CD4-positive, alpha-beta T cell treated with Interleukin-6 for 4 hours (primary cell): Measurements from ENCODE around the gene APOO.
"Not testable (repeated sequence)": the region's sequence is repeated elsewhere in the genome, so short reads cannot be mapped to it uniquely, and the experiment has no call there.

Source experiments
- DNase-seq: peaks from one replicate; pipeline ENCODE4 v3.0.0-alpha.2; 2020; ENCODE audit warnings: mixed read lengths

The APOO gene

DNA sequence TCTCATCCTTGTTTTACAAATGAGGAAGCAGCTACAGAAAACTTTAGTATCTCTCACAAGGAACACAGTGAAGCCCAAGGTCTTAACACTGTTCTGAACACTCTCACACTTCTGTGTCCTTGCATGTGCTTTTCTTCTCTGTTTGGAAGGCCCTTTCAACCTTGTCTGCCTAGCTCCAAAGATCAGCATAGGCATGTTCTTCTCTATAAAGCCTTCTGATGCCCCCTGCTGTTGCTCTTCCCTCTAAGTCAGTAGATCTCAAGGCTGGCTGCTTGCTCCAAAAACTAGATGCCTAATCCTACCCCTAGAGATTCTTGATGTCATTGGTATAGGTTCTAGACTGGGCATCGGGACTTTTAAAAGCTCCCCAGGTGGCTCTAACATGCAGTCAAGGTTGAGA is 5.9 kb downstream of the APOO start:
- DNase-seq, result peak; percentile 49

DNA sequence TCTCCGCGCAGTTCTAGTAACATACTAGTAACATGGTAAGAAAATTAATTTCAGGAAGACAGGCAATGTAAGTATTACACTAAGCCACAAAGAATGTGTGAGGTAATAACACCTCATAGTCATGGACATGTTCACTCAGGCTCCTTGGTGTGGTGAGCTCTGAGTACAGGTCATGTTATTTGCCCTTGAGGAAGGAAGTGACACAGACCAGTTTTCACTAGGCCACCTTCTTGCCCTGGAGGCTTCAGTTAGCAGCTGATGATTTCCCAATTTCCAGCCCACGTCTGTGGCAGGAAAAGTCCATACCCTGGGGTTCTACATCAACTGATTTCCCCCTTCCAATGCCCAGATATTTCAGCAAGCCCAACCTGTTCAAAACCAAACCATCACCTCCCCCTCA is 6.7 kb downstream of the APOO start:
- DNase-seq, result no peak

DNA sequence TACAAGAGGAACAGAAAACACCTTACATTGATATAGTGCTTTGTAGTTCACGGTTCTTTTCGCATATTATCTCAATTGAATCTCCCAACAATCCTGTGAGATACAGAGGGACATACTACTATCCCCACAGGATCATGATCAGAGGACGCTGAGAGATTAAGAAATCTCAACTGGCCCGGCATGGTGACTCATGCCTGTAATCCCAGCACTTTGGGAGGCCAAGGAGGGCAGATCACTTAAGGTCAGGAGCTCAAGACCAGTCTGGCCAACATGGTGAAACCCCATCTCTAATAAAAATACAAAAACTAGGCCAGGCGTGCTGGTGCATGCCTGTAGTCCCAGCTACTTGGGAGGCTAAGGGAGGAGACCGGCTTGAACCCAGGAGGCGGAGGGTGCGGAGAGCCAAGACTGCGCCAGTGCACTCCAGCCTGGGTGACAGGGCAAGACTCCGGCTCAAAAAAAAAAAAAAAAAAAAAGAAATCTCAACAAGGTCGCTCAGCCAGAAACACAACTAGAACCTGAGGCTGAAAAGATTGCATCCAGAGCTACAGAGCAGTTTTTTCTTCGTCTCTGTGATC is 7.4 kb downstream of the APOO start:
- no peak for DNase-seq

DNA sequence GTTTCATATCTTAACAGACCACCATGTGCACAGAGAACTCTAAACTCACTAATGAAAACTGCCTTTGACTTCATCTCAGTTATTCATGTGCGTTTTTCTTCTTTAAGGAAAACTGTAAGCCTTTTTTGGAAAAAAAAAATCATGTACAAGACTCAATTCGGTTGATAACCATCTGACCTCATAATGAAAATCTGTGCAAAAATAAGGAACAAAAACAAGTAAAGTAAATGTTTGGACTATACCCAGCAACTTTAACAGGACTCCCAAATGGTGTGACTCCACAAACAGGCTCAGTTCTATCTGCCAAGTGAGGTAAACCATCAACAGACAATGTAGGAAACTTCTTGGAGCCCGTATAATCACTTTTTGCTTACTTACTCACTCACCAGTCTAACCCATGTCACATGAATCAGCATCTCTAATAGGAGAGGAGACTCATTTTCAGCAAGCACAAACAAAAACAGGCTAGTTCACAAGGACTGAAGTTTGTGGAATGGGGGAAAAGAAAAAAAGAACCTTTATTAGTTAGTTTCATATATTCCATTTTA is 9.3 kb downstream of the APOO start:
- DNase-seq, result no peak

DNA sequence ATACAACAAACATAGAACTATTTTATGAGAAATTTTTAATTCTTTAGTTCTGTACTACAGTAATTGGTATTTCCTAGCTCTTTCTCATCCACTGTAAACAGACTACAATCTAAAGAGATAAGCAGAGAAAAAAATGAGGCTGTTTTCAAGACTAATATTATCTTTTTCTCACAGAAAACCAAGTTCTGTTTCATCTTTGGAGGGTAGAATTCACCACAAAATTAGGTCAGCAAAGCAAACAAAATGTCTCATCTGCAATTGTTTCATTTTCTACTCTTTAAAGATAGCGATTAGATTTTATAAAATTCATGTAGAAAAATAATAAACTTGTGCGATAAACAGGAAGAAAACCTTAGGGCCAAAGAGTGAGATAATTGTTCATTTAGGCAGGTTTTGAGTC is 10.8 kb downstream of the APOO start:
- DNase-seq, result no peak

DNA sequence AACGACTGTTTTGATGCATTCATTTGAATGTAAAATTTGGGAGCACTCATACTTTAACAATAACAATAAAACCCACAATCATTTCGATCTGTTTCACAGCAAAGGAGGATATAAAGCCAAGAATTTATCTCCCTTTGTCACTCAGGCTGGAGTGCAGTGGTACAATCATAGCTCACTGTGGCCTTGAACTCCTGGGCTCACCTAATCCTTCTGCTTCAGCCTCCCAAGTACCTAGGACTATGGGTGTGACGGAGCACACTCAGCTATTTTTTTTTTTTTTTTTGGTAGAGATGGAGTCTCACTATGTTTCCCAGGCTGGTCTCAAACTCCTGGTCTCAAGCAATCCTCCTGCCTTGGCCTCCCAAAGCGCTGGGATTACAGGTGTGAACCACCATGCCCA is 11.2 kb downstream of the APOO start:
- DNase-seq, result not testable (repeated sequence)

DNA sequence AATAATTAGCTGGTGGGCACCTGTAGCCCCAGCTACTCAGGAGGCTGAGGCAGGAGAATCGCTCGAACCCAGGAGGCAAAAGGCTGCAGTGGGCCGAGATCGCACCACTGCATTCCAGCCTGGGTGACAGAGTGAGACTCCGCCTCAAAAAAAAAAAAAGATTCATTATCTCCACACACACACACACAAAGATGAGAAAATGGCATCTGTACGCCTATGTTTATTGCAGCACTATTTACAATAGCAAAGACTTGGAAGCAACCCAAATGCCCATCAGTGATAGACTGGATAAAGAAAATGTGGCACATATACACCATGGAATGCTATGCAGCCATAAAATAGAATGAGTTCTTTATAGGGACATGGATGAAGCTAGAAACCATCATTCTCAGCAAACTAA is 12.7 kb downstream of the APOO start:
- DNase-seq, result not testable (repeated sequence)

DNA sequence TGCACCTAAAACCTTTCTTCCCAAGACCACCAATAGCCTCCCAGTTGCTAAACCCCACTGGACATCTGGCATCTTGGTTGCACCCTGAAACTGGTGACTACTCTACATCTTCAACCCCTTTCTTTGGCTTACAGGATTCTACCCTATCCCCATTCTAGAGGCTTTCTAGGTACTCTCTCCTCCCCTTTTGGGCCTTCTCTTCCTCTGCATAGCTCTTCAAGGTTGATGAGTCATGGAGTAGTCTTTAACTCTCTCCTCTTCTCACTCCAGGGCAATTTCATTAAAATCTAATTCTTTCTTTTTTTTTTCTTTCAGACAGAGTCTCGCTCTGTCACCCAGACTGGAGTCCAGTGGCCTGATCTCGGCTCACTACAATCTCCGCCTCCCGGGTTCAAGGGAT is 16.8 kb downstream of the APOO start:
- DNase-seq, result no peak

DNA sequence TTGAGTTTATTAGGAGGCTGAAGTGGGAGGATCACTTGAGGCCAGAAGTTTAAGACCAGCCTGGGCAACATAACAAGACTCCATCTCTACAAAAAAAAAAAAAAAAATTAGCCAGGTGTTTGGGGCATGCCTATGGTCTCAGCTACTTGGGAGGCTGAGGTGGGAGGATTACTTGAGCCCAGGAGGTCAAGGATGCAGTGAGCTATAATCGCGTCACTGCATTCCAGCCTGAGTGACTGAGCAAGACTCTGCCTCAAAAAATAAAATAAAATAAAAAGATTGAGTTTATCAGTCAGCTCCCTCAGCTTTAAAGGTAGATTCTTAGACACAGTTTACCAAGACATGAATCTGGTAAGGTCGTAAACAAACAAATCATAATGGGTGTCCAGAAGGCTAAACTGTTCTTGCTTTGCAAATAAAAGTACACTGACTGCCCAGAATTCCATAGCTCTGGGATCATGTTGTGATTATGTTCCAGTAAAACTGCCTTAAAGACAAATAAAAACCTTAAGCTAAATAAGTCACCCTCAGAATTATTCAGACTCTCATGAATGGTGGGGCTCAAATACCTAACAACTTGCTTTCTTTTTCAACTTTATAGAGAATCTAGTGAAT is 18.7 kb downstream of the APOO start:
- DNase-seq, result no peak

DNA sequence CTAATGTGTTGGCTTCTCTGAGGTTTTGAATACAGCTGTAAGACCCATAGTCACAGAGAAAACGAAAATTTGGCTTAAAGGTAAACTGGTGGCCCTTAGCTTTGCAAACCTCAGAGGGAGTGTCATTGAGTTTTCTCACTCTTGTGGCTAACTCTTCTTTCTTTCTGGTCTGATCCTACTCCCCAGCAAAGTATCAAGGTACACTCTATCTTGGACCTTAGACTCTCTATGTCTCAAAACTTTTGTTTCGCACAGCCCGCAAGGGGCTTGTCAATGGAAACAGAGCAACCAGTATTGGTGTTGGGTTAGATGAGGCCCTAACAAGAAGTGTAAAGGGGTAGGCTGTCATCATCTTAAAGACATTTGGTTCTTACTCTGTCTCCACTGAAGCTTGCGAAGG is 19.8 kb downstream of the APOO start:
- DNase-seq, result no peak

DNA sequence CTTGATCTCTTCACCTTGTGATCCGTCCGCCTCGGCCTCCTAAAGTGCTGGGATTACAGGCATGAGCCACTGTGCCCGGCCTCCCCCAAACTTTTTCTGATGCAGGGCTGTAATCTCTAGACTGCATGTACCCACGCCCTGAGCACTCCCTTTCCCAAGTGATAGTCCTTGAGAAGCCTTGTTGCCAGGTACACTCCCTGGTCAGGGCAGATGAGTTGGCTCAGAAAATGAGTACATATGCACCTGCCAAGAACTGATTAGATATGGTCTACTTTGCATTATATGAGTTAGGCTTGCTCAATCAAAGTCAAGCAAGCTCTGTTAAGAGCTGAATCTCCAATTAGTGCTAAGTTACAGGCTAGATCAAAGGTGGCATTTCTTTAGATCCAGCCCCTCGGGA is 20.3 kb downstream of the APOO start:
- no peak for DNase-seq

DNA sequence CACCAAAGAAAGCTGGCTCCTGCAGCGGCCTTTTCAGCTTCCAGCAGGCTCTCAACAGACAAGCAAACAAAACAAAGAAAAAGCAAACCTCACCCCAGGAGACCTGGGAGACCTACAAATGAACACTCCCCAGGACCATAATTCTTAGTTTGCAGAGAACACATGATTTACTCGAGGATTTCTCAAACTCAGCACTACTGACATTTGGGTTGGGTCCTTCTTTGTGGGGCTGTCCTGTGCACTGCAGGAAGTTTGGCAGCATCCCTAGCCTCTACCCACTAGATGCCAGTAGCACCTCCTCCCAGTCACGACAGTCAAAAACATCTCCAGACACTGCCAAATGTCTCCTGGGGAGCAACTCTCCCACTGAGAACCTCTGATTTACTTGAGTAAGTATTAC is 21.9 kb downstream of the APOO start:
- DNase-seq, result no peak

DNA sequence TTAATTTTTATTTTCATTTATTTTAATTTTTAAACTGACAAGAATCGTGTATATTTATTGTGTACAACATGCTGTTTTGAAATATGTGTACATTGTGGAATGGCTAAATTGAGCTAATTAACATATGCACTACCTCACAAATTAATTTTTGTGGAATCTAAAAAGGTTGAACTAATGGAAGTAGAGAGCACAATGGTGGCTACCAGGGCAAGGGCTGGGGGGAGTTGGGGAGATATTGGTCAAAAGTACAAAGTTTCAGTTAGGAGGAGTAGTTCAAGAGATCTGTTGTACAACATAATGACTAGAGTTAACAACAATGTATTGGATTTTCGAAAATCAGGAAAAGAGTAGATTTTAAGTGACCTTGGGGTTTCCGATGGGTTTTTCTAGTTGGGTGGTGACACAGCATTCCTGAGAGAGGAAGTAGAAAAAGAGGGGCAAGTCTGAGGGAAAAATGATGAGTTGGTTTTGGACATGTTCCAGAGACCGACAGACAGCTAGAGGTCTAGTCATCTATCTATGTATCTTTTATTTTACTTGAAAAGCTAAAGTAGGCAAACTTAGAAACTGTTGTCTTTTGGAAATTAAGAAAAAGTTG is 23.2 kb downstream of the APOO start:
- DNase-seq, result no peak

DNA sequence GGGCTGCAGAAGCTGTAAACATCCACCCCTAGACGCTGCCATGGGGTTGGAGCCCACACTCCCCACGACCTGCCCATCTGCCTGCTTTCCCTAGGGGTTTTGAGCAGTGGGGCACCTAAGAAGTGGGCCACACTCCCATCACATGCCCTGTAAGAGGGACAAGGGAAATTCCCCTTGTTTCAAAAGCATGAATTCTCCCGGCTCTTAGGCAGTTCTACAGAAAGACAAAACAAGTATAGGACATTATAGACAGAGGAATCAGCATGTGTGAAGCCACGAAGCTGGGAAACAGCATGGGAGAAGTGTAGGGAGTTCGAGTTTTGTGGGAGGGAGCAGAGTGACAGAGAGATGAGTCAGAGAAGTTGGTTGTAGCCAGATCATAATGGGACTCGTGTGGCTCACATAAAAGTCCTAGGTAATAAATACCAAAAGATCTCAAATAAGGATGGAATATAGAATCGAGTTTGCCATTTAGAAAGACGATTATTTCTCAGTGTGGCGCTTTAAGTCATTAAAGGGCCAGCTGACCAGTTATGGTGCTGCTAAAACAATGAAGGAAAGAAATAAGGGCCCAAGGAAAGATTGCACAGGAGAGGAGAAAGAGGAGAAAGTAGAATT is 23.9 kb downstream of the APOO start:
- DNase-seq, result no peak

DNA sequence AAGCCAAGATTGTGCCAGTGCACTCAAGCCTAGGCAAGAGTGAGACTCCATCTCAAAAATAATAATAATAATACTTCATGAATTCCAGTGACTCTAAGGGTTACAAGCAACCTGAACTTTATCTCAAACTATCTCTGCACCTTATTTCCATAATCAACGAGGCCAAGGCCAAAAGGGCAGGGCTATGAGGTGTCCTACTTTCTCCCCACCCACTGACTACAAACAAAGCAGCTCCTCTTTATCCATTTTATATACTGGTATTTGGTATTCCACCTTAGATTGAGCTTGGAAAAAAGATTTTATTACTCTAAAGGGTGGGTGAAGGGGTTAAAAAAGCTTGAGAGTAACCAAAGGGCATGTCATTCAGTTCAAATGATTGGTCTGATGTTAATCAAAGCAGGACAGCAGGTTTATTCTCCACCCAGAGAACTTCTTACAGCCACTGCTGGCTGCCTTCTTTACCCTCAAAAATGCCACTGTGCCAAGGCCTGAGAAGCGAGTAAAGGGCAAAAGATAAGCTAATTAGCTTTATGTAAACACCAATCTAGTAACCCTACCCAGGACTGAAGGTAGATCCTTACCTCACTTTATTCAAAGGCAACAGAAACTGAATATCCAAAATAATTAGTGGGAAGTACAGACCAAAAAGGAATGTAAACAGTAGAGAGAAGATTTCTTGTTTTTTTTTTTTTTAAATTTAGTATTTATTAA is 28.2 kb downstream of the APOO start:
- DNase-seq, result no peak

DNA sequence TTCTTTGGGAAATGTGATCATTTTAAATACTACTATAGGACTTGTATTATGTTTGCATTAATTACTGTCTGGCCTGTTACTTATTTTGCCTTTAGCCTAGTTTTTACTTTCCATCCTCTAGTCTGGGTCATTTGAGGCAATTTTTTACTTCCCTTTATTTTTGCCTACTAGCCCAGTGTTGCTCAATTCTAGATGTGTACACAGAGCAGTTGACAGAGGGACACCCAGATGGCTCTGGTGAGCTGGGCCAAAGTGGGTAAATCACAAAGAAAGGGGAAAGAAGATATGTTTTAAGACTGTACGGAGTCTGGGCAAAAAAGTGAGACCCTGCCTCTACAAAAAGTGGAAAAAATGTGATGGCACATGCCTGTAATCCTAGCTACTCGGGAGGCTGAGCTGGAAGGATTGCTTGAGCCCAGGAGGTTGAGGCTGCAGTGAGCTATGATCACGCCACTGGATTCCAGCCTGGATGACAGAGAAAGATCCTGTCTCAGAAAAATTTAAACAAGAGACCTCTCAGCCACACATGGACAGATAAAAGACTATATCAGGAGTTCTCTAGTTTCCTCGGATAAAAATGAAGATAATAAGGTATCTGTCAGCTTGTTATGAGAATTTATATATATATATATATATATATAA is 35.7 kb downstream of the APOO start:
- DNase-seq, result no peak

DNA sequence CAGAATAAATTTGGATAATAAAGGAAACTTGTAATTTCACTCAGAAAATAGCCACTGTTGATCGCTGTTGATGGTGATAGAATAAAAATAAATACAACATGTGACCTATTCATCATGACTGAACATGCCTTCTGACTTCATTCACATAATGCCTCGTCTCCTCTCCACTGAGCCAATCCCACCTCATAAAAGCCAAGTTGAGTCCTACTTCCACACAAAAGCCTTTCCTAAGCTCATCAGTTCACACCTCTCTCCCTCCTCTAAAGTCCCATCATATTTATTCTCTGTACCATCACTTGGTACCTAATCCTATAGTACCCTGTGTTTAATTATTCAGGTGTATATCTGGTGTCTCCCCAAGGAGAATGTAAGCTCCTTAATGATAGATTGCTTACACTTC is 37.7 kb downstream of the APOO start:
- no peak for DNase-seq

DNA sequence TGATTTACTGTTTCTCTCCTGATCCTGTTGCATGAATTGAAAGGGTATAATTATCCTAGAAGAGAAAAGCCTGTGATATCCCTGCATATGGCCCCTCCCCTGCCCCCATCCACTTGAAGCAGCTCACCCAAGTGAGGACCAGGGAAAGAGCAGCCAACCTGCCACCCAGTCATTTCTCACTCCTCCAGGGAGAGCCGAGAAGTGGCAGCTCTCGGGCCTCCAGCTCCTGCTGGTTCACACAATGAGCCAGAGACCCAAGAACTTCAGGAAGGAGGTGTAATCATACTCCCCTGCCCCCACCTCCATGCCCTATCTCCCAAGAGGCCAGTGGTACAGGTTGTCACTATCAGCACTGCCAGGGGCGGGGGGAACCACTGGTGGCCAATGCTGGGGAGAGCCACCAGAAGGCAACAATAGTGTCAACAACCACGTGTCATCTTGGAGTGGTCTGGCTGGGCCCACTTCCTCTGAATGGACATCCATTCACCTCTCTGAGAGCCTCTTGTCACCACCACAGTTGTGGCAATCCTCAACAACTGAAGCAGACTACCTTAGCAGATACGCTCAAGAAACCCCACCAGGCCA is 42.9 kb downstream of the APOO start:
- DNase-seq, result no peak

DNA sequence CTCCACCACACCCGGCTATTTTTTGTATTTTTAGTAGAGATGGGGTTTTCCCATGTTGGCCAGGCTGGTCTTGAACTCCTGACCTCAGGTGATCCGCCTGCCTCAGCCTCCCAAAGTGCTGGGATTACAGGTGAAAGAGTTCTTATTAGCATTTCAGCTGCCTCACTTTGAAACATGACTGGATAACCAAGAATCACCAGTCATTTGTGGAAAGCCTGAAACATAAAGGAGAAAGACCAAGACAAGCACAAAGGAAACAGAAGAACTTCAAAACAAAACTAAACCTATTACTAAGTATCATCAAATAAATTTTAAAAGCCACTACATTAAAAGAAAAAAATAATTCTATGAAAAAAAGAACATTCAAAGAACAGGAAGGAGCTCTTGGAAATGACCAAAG is 45.8 kb downstream of the APOO start:
- DNase-seq, result not testable (repeated sequence)

DNA sequence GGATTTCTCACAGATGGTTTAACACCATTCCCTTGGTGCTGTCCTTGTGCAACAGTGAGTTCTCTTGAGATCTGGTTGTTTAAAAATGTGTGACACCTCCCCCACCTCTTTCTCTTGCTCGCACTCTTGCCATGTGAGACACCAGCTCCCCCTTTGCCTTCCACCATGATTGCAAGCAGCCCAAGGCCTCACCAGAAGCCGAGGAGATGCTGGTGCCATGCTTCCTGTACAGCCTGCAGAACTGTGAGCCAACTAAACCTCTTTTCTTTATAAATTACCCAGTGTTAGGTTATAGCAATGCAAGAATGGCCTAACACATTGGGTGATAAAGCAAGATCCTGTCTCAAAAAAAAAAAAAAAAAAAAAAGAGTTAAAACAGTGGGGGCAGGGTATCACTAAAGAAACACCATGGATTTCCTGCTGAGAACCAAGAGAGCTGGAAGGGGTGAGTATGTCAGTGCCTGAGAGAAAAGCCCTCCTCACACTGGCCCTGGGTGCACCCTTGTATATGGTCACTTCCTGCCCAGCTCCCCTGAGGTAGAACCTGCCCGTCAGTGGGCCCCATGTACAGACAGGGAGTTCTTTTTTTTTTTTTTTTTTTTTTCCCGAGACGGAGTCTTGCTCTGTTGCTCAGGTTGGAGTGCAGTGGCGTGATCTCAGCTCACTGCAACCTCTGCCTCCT is 46.4 kb downstream of the APOO start:
- no peak for DNase-seq

DNA sequence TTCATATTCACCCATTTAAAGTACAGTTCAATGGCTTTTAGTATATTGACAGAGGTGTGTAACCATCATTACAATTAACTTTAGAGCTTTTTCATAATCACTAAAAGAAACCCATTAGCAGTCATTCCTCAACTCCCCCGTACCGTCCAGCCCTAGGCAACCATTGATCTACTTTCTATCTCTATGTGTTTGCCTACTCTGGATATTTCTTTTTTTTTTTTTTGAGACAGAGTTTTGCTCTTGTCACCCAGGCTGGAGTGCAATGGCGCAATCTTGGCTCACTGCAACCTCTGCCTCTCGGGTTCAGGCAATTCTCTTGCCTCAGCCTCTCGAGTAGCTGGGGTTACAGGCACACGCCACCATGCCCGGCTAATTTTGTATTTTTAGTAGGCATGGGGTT is 48.5 kb downstream of the APOO start:
- not testable (repeated sequence) for DNase-seq

DNA sequence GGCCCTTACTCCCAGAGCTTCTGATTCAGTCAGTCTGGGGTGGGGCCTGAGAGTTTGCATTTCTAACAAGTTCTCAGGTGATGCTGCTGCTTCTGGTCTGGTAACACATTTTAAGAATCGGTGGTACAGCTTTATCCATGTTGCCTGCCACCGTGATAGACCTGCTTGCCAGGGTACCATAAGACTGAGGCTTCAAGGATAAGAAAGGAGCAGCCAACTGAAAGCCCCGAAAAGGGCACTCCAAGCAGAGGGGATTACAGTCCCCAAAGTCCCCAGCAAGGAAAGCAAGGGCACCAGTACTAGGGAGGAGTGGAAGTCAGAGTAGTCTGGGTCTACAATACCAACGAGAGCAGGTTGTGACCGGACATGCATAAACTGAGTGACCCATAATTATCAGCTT is 49.8 kb downstream of the APOO start:
- no peak for DNase-seq
